Measurements from ENCODE around the gene MED20. TPM values are rescaled to one million over a fixed set of nuclear protein-coding genes. Genes with fewer than 3 reads are reported as not detected.

MED20 gene
- total and polyA plus RNA-seq, 8 donors, result 19.7 to 32.1 (median 27.9) TPM

GRCh38 chr6:41937472-41937860 lies 16.5 kb upstream of the MED20 start:
- Histone ChIP-seq H3K27me3 (no peaks in the 10 kb centered on the region), H3K9me3 (no peaks in the 10 kb centered on the region), H3K4me1 (peaks cover 45 to 69% of the 10 kb centered on the region in 2 donors), H3K36me3 (peaks cover 6 to 51% of the 10 kb centered on the region in 2 donors), H3K4me3 (peak overlapping the region in 1 of 2 donors; percentile 99), H3K27ac (peak overlapping the region in 1 of 2 donors; percentile 94)
- TF ChIP-seq, protein P1, sequence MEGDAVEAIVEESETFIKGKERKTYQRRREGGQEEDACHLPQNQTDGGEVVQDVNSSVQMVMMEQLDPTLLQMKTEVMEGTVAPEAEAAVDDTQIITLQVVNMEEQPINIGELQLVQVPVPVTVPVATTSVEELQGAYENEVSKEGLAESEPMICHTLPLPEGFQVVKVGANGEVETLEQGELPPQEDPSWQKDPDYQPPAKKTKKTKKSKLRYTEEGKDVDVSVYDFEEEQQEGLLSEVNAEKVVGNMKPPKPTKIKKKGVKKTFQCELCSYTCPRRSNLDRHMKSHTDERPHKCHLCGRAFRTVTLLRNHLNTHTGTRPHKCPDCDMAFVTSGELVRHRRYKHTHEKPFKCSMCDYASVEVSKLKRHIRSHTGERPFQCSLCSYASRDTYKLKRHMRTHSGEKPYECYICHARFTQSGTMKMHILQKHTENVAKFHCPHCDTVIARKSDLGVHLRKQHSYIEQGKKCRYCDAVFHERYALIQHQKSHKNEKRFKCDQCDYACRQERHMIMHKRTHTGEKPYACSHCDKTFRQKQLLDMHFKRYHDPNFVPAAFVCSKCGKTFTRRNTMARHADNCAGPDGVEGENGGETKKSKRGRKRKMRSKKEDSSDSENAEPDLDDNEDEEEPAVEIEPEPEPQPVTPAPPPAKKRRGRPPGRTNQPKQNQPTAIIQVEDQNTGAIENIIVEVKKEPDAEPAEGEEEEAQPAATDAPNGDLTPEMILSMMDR (IDR thresholded peaks at IDR 0.05), result no peak
- intact Hi-C loops (cut with DNase I), result loop anchor here in 1 of 2 donors (5.0 kb wide), 1 partner anchor 105 kb away; no protein-coding TSS in a partner anchor
- DNase-seq, result no peak
- no peak for ATAC-seq

GRCh38 chr6:41936073-41936837 lies 15.3 kb upstream of the MED20 start:
- intact Hi-C loops (cut with DNase I), result loop anchor here in 1 of 2 donors (5.0 kb wide), 1 partner anchor 106 kb away; no protein-coding TSS in a partner anchor
- H3K9me3 ChIP-seq, result no peaks in the 10 kb centered on the region
- peaks cover 40 to 64% of the 10 kb centered on the region in 2 donors for H3K4me1 ChIP-seq
- H3K4me3 ChIP-seq, result peak overlapping the region in 1 of 2 donors; percentile 99
- ATAC-seq (peak; percentile 76), DNase-seq (peak; percentile 37 to 80 (median 69))
- H3K27ac ChIP-seq, result peak overlapping the region in 1 of 2 donors; percentile 94
- H3K36me3 ChIP-seq, result peaks cover 6 to 63% of the 10 kb centered on the region in 2 donors
- TF ChIP-seq, protein P1 (IDR thresholded peaks at IDR 0.05), result peak; percentile 85 to 87
- no peaks in the 10 kb centered on the region for H3K27me3 ChIP-seq

DNA sequence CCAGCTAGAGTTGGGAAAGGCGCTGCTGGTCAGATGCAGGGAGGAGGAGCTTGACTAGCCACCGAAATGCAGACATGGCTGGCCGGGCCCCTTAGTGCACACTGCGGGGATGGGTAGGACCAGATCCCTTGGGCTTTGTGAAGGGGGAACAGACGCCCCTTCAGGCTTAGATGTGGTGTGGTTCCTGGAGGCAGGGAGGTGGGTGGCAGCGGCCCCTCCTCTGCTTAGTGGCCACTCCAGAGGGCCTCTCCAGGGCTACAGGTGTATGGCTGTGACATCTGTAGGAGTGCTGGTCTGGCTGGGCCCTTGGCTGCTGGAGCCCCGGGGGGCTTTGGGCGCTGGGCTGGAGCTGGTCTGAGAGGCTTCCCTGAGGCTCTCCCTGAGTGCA lies 14.7 kb upstream of the MED20 start:
- intact Hi-C loops (cut with DNase I), result loop anchor here in 1 of 2 donors (5.0 kb wide), 1 partner anchor 107 kb away; no protein-coding TSS in a partner anchor
- Histone ChIP-seq H3K27me3 (no peaks in the 10 kb centered on the region), H3K27ac (peak overlapping the region in 1 of 2 donors; percentile 94), H3K9me3 (no peaks in the 10 kb centered on the region), H3K4me1 (peaks cover 40 to 63% of the 10 kb centered on the region in 2 donors), H3K4me3 (peak overlapping the region in 1 of 2 donors; percentile 99), H3K36me3 (peaks cover 6 to 68% of the 10 kb centered on the region in 2 donors)
- DNase-seq (no peak), ATAC-seq (no peak)
- TF ChIP-seq, protein P1 (IDR thresholded peaks at IDR 0.05), result no peak

GRCh38 chr6:41935193-41935574 lies 14.2 kb upstream of the MED20 start:
- H3K9me3 ChIP-seq, result no peaks in the 10 kb centered on the region
- H3K27me3 ChIP-seq, result no peaks in the 10 kb centered on the region
- TF ChIP-seq, protein P1 (IDR thresholded peaks at IDR 0.05), result no peak
- no peak overlapping the region for H3K4me3 ChIP-seq
- DNase-seq (no peak), ATAC-seq (no peak)
- peak overlapping the region in 1 of 2 donors; percentile 94 for H3K27ac ChIP-seq
- intact Hi-C loops (cut with DNase I), result loop anchor here in 1 of 2 donors (5.0 kb wide), 1 partner anchor 107 kb away; no protein-coding TSS in a partner anchor
- H3K36me3 ChIP-seq, result peaks cover 6 to 73% of the 10 kb centered on the region in 2 donors
- H3K4me1 ChIP-seq, result peaks cover 38 to 58% of the 10 kb centered on the region in 2 donors
